Ishikawa (cell line): ENCODE measurements around the gene MCOLN3.

Source experiments
- CEBPB ChIP-seq: IDR thresholded peaks from 2 replicates; pipeline ENCODE4 v1.6.1; 2012
- CREB1 ChIP-seq: IDR thresholded peaks from 2 replicates; pipeline ENCODE4 v1.6.1; 2012; ENCODE audit warnings: low read depth
- EGR1 ChIP-seq: IDR thresholded peaks from 2 replicates; pipeline ENCODE4 v1.6.1; 2012
- EP300 ChIP-seq: IDR thresholded peaks from 2 replicates; pipeline ENCODE4 v1.6.1; 2012; ENCODE audit warnings: borderline replicate concordance
- FOXM1 ChIP-seq: IDR thresholded peaks from 2 replicates; pipeline ENCODE4 v1.6.1; 2012; ENCODE audit warnings: low read depth, borderline replicate concordance
- NFIC ChIP-seq: IDR thresholded peaks from 2 replicates; pipeline ENCODE4 v1.6.1; 2012
- RAD21 ChIP-seq: IDR thresholded peaks from 2 replicates; pipeline ENCODE4 v1.6.1; 2012; ENCODE audit warnings: low read depth
- TAF1 ChIP-seq: IDR thresholded peaks from 2 replicates; pipeline ENCODE4 v1.6.1; 2012; ENCODE audit warnings: low read depth, mild to moderate bottlenecking
- TCF12 ChIP-seq: IDR thresholded peaks from 2 replicates; pipeline ENCODE4 v1.6.1; 2012; ENCODE audit warnings: low read depth
- TEAD4 ChIP-seq: IDR thresholded peaks from 2 replicates; pipeline ENCODE4 v1.6.1; 2012
- YY1 ChIP-seq: IDR thresholded peaks from 2 replicates; pipeline ENCODE4 v1.6.1; 2012; ENCODE audit warnings: low read depth
- ZBTB7A ChIP-seq: IDR thresholded peaks from 2 replicates; pipeline ENCODE4 v1.6.1; 2012; ENCODE audit warnings: low read depth
- TF ChIP-seq, protein P1 (sequence below): IDR thresholded peaks from 2 replicates; pipeline ENCODE4 v1.6.1; 2012
- TF ChIP-seq, protein P2 (sequence below): IDR thresholded peaks from 2 replicates; pipeline ENCODE4 v1.6.1; 2012
- TF ChIP-seq, protein P3 (sequence below): IDR thresholded peaks from 2 replicates; pipeline ENCODE4 v1.6.1; 2012; ENCODE audit warnings: low read depth, mild to moderate bottlenecking

Gene MCOLN3, protein sequence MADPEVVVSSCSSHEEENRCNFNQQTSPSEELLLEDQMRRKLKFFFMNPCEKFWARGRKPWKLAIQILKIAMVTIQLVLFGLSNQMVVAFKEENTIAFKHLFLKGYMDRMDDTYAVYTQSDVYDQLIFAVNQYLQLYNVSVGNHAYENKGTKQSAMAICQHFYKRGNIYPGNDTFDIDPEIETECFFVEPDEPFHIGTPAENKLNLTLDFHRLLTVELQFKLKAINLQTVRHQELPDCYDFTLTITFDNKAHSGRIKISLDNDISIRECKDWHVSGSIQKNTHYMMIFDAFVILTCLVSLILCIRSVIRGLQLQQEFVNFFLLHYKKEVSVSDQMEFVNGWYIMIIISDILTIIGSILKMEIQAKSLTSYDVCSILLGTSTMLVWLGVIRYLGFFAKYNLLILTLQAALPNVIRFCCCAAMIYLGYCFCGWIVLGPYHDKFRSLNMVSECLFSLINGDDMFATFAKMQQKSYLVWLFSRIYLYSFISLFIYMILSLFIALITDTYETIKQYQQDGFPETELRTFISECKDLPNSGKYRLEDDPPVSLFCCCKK

DNA sequence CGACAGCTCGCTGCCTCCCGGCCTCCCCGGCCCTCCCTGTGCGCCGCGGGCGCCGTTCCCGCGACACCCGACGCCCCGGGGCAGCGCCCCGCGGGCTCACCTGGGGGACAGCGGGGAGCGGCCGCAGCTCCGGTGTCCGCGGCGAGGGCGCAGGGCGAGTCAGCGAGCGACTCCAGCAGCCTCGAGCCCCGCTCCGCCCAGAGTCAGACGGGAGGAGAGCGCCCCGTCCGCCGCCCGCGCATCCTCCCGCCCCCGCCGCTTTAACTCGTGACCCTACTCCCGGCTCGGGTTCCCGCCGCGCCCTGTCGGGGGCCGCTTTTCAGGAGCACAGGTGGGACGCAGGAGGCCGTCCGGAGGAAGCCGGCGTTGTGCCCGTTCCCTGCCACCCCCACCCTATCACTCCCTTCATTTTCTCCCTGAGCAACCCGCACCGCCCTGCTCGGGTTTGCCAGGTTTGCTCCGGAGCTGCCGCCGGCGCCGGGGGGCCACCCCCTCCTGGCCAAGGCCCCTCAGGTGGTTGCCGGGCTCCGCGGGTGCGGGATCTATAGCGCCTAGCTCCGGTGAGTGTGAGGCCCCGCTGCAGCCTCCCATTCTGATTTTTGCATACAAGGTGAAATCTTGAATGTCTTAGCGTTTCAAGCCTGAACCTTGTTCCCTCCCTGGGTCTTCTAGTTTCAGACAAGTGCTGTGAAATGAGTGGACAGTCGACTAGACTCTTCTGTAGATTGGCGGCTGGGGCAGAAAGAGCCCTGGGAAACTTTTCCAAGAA, at the start of gene MCOLN3:
Gene MCOLN3 (minus strand): TSS at position 205 of the 769 bp plus-strand sequence. CDS start 3,140 bp downstream, outside the sequence.
- TF ChIP-seq RAD21 (peak; percentile 0; the same call in 1 of the 2 replicates), NFIC (peak; percentile 45; the same call in 1 of the 2 replicates), ZBTB7A (no peak), TEAD4 (no peak), CEBPB (no peak), TAF1 (peak; percentile 42; the same call in 1 of the 2 replicates), TCF12 (no peak), YY1 (no peak), CREB1 (no peak), FOXM1 (no peak), EP300 (no peak), EGR1 (peak; percentile 92)
- TF ChIP-seq, protein P1, sequence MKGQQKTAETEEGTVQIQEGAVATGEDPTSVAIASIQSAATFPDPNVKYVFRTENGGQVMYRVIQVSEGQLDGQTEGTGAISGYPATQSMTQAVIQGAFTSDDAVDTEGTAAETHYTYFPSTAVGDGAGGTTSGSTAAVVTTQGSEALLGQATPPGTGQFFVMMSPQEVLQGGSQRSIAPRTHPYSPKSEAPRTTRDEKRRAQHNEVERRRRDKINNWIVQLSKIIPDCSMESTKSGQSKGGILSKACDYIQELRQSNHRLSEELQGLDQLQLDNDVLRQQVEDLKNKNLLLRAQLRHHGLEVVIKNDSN, result peak; percentile 72
- TF ChIP-seq, protein P2, sequence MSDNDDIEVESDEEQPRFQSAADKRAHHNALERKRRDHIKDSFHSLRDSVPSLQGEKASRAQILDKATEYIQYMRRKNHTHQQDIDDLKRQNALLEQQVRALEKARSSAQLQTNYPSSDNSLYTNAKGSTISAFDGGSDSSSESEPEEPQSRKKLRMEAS, result peak; percentile 59; the same call in 1 of the 2 replicates
- TF ChIP-seq, protein P3, sequence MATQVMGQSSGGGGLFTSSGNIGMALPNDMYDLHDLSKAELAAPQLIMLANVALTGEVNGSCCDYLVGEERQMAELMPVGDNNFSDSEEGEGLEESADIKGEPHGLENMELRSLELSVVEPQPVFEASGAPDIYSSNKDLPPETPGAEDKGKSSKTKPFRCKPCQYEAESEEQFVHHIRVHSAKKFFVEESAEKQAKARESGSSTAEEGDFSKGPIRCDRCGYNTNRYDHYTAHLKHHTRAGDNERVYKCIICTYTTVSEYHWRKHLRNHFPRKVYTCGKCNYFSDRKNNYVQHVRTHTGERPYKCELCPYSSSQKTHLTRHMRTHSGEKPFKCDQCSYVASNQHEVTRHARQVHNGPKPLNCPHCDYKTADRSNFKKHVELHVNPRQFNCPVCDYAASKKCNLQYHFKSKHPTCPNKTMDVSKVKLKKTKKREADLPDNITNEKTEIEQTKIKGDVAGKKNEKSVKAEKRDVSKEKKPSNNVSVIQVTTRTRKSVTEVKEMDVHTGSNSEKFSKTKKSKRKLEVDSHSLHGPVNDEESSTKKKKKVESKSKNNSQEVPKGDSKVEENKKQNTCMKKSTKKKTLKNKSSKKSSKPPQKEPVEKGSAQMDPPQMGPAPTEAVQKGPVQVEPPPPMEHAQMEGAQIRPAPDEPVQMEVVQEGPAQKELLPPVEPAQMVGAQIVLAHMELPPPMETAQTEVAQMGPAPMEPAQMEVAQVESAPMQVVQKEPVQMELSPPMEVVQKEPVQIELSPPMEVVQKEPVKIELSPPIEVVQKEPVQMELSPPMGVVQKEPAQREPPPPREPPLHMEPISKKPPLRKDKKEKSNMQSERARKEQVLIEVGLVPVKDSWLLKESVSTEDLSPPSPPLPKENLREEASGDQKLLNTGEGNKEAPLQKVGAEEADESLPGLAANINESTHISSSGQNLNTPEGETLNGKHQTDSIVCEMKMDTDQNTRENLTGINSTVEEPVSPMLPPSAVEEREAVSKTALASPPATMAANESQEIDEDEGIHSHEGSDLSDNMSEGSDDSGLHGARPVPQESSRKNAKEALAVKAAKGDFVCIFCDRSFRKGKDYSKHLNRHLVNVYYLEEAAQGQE, result no peak

DNA sequence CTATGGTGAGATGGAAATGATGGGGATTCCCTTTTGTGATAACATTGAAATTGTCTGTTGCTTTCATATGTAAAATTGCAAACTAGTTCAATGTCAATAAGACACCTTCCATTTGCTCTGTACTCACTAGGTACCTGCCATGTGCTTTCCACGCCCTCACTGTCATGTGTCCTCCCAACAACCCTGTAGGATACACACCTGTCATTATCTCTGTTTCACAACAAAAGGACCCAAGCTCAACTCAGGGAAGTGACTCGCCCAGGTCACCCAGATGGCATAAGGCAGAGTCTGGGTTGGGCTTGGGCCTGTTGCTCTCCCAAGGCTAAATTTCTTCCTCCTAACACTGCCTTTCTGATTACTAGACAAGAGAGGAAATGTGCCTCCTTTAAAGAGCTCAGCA, 45.3 kb upstream of the MCOLN3 start:
- no peak for TF ChIP-seq TAF1
- TF ChIP-seq, protein P1, result no peak

DNA sequence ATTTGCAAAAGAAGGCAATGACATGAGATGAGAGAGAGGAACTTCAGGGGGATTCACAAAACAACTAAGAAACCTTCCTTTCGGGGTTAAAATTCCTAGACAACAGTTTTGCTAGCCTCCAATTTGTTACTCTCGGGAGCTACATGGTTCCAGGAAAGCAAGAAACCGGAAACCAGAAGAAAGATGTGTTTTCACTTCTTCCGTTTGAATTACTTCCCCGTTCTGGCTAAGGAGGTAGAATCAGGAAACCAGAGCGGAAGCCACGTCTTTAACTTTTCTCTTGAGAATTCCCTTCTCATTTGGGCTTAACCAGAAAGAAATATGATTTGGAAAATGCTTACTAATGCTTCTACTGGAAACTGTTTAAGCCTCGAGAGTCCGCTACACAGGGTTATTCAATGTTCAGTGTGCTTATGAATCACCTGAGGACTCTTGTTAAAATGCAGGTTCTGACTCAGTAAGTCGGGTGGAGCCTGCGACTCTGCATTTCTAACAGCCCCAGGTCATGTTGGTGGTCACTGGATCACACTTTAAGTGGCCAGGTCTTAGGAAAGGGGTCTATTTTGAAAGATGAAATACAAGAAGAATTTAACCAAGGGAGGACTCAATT, 43.5 kb upstream of the MCOLN3 start:
- TF ChIP-seq ZBTB7A, result no peak
- no peak for TF ChIP-seq YY1
- TF ChIP-seq TAF1, result no peak
- TF ChIP-seq CEBPB, result no peak
- no peak for TF ChIP-seq TCF12
- no peak for TF ChIP-seq EGR1
- TF ChIP-seq TEAD4, result no peak
- no peak for TF ChIP-seq RAD21
- TF ChIP-seq NFIC, result no peak

DNA sequence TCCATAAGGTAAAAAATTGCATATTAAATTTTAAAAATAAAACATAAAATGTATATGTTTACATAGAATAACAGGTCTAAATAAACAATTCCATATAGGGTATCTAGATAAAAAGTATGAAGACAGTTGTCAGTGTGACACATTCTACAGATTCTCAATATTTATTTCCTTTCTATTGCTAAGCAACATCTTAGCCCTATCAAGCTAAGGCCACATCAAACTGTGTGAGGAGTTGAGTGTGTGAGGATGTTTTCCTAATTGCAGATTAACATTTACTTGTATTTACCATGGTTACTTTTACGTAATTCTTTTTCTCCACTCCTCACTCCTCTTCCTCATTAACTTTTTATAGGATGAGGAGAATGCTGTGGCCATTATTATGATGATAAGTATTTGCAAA, 41.9 kb upstream of the MCOLN3 start:
- TF ChIP-seq CEBPB, result no peak
- no peak for TF ChIP-seq TAF1
- TF ChIP-seq EP300, result no peak
- TF ChIP-seq, protein P2, result no peak
- TF ChIP-seq EGR1, result no peak
- no peak for TF ChIP-seq ZBTB7A
- TF ChIP-seq TCF12, result no peak
- no peak for TF ChIP-seq TEAD4
- no peak for TF ChIP-seq NFIC
- TF ChIP-seq, protein P1, result no peak
- TF ChIP-seq CREB1, result no peak

DNA sequence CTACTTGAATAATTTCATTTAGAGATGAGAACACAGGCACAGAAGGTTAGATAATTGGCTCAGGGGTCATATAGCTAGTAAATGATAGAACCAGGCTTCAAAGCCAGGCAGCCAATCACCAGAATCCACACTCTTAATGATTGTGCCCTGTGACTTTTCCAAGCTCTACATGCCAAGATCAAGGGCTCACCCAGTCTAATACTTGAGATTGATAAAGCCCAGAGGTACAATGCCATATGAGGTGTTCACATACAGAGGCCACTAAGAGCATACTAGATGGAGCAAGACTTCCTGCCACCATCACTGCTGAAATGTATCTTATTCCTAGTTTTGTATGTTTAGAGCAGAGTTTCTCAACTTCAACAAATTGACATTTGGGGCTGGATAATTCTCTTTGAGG, 40.9 kb upstream of the MCOLN3 start:
- TF ChIP-seq, protein P2, result no peak
- no peak for TF ChIP-seq ZBTB7A
- TF ChIP-seq, protein P3, result no peak
- TF ChIP-seq, protein P1, result no peak
- no peak for TF ChIP-seq CREB1
- TF ChIP-seq TCF12, result no peak
- TF ChIP-seq TEAD4, result no peak
- TF ChIP-seq EP300, result no peak
- no peak for TF ChIP-seq YY1
- no peak for TF ChIP-seq TAF1
- TF ChIP-seq FOXM1, result no peak
